Activated CD4-positive, CD25-positive, alpha-beta regulatory T cell (primary cell): ENCODE data around the gene KCTD17.

ENCODE experiments used
- DNase-seq, 4 experiments: peaks; one replicate each; lab custom pipeline; 2025; lab: John Stamatoyannopoulos, UW

Gene KCTD17

DNA sequence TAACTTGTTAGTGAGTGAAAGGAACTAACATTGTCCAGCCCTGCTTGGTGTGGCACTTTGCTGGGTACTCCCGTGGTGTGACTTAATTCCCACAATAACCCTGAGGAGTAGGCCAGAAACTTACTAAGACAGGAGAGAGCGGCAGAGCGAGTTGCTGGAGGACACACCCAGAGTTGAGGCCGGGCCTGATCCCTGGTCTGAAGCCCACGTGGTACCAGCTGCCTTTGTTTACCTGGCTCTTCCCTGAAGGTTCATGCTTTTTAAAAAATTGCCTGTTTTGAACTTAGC is 31.4 kb upstream of the KCTD17 start:
- no peak for DNase-seq

- DNase-seq = no peak
These were observed 30.5 kb upstream of the KCTD17 start for GRCh38 chr22:37021041-37021440.

- DNase-seq = peak; percentile 13 to 40 (median 26)
These were observed 29.6 kb upstream of the KCTD17 start for GRCh38 chr22:37021710-37022482.

GRCh38 chr22:37022483-37023337 is 28.8 kb upstream of the KCTD17 start:
- DNase-seq = no peak

- DNase-seq = no peak
These were observed 27.7 kb upstream of the KCTD17 start for GRCh38 chr22:37023743-37024338.

GRCh38 chr22:37024339-37025157 is 27.0 kb upstream of the KCTD17 start:
- no peak for DNase-seq

GRCh38 chr22:37025500-37026070 is 26.0 kb upstream of the KCTD17 start:
- DNase-seq = no peak

DNA sequence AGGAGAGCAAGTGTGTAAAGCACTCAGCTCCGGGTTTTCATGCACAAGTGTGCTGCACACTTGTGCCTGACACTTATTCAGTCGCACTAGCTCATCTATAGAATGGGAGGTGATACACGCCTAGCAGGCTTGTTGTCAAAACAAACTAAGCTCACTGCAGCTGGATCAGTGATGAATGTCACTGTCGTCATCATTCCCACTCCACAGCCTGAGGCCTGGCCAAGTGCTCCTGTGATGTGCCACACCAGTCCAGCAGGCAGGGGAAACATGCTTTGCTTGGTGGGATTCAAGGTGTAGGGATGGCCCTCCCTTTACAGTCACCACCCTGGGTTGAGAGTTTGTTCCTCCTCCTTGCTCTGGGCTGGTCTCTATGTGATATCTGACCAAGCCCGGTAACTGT is 25.2 kb upstream of the KCTD17 start:
- DNase-seq = no peak

DNA sequence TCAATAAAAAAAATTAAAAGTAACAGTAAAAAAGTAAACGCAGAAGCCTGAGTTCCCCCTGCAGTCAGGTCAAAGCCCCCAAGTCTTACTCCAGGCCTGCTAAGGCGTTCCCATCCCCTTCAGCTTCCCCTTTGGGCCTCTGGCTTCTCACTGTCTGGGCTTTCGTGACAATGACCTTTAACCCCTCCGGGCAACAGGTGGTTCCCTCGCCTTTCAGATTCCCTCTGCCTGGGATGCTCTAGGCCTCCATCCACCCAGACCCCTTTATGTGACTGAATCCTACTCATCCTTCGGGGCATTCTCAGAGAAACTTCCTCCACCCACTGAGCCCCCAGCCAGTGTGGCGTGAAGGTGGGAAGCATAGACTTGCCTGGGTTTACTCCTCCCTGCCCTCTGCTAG is 24.0 kb upstream of the KCTD17 start:
- DNase-seq = no peak

- DNase-seq = no peak
These were observed 22.6 kb upstream of the KCTD17 start for GRCh38 chr22:37028692-37029674.

- DNase-seq = no peak
These were observed 20.8 kb upstream of the KCTD17 start for GRCh38 chr22:37030560-37031281.

DNA sequence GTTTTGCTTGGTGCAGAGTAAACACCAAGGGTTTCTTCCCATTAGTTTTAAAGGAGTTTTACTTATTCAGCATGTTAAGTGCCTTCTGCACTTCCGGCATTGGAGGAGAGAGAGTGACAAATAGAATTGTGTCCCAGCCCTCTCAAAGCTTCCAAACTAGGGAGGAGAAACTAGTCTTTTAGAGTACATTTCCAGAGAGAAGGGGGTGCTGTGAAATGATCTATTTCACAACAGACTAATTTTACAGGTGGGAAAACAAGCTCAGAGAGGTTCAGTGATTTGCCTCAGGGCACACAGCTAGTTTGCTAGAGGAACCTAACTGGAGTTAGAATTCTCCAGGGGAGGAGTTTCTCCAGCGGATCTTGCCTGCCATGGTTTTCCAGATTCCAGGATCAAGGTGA is 19.4 kb upstream of the KCTD17 start:
- no peak for DNase-seq

GRCh38 chr22:37032535-37033460 is 18.7 kb upstream of the KCTD17 start:
- no peak for DNase-seq

DNA sequence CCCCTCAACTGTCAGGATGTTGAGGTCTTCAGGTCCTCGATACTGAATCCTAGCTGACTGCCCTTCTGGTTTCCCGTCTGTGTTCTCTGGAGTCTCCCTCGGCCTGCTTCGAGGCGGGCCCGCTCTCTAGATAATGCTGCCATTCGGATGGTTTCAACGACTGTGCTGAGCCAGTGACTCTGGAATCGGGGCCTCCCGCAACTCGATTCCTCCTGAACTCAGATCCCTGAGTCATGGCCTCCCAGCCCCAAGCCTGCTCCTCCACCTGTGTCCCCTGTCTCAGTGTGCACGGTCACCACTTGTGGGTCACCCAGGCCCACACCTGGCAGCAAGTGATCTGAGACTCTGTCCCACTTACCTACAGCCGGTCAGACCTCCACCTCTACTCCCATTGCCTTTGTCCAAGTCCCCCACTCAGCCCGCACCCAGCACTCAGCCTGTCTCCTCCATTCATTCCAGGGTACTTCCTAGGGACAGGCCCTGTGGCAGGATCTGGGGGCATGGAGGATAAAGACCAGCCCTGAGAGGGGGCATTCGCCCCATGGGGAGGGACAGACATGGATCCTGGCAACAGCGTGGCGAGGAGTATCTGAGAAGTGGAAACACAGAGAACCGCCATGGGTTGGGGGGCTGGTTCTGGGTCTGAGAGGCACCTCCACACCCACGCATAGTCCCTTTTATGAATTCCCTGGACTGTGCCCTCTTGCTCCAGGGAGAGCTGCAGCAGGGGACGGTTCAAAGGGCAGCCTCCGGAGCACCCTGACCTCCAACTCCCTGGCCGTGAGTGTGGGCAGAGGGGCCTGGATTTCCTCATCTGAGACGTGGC is 17.7 kb upstream of the KCTD17 start:
- DNase-seq = no peak

DNA sequence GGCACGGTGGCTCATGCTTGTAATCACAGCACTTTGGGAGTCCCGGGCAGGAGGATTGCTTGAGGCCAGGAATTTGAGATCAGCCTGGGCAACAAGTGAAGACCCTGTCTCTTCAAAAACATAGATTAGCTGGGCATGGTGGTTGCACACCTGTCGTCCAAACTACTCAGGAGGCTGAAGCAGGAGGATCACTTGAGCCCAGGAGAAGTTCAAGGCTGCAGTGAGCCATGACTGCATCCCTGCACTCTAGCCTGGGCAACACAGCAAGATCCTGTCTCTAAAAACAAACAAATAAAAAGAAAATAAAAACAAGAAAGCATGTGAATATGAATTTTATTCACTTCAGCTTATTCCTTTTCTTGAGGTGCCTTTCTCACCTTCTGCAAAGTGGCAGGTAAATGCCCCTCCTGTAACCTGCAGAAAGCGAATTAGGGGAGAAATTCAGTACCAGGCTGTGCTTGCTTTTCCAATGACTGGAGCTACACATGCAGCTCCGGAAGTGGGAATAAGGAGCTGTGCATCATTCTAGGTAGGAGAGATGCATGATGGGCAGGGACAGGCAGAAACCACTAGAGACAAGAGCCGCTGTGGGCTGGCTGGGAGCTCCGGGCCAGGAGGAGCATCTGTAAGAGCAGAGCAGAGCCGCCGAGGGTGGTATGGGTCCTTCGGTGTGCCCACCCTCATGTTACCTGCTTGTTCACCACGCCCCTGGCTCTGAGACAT is 14.7 kb upstream of the KCTD17 start:
- DNase-seq = no peak

DNA sequence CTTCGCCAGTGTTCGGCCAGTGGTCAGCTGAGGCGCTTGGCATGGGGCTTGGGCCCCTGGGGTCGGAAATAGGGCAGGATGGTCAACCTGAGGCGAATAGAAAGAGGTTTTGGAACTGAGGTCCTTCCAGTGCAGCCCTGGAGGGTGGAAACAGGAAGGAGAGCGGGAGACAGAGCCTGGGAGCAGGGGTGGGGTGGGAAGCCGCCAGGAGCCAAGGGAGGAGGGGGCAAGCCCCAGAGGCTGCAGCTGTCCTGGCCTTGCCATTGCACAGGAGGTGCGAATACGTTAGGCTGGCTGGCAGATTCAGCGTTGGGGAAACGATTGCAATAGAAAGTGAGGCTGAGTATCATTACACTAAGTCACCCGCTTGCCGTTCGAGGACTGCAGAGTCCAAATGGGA is 13.9 kb upstream of the KCTD17 start:
- no peak for DNase-seq

DNA sequence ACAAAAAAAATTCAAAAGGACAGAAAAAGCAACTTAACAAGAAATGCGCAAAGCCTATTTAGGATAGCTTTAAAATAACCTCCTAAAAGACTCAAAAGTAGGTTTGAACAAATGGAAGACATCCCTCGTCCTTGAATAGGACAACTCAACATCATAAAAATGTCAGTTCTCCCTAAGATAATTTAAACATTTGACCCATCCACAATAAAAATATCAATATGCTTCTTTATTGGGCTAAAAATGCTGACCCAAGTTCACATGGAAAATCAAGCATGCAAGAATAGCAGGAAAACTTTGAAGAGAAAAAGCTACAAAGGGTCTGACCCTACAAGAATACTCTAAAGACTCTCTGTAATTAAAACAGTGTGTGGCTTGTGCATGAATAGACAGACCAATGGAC is 12.1 kb upstream of the KCTD17 start:
- no peak for DNase-seq
